Right cardiac atrium (tissue), 5 donors: ENCODE data around the gene IMMP2L. TPM values are rescaled to one million over a fixed set of nuclear protein-coding genes. Genes with fewer than 3 reads are reported as not detected.

ENCODE experiments used
- ATAC-seq, 2 donors: fragments of 200-7000 bp; cut with Tn5 transposase; one replicate each; pipeline versions ENCODE4 v1.8.0 to v1.9.1; 2020; ENCODE audit warnings: moderate library complexity in 2 of 2, mild to moderate bottlenecking in 1 of 2
- DNase-seq, 3 donors: peaks; one replicate each; pipeline ENCODE4 v3.0.0-alpha.2; 2020
- H3K27ac ChIP-seq: one replicate; pipeline ENCODE4 v1.5.1; 2013; ENCODE audit warnings: mild to moderate bottlenecking, low read length, control low read depth, moderate library complexity
- H3K27me3 ChIP-seq: one replicate; pipeline ENCODE4 v1.6.1; 2013; ENCODE audit not compliant: control insufficient read depth, insufficient read depth
- H3K4me1 ChIP-seq: one replicate; pipeline ENCODE4 v1.6.1; 2013; ENCODE audit warnings: low read length; ENCODE audit not compliant: control insufficient read depth, insufficient read depth
- H3K4me3 ChIP-seq: one replicate; pipeline ENCODE4 v1.5.1; 2013; ENCODE audit warnings: low read length, control low read depth
- H3K9me3 ChIP-seq: one replicate; pipeline ENCODE4 v1.6.1; 2013; ENCODE audit warnings: low read length; ENCODE audit not compliant: control insufficient read depth
- WGBS: extraction: QIAGEN DNeasy Blood & Tissue Kit; methylation state at CpG from one replicate; pipeline ENCODE4 v1.1.7; 2013; 5-methylcytosine and 5-hydroxymethylcytosine counted together
- intact Hi-C, 4 donors: fragments of 100-400 bp; cut with DNase I; formaldehyde crosslinking; loops; one replicate each; pipeline versions ENCODE4 v1.11.0 to v1.14.0; 2022 to 2023
- polyA plus RNA-seq: library from polyadenylated mRNA; stranded (reverse); fragments of 200-250 nt; gene quantifications from one replicate; pipeline ENCODE4 v1.2.3, GENCODE V29; 2013
- total RNA-seq, 4 donors: library from RNA; stranded (reverse); fragmentation: NEBNext Ultra II Directional; extraction: Animal tissue kit (Norgen Biotek cat#: 25700); gene quantifications; one replicate each; pipeline ENCODE4 v1.2.1, GENCODE V29; 2021
- donor health status: healthy with polysubstance abuse.
- donor health status: DM: no; HTN: yes; CAD: no.
- donor health status: DM: no; HTN: no; CAD: no.
- donor health status: DM: no; HTN: yes; CAD: no; lungs with severe emphysema.
- donor health status: DM: yes; HTN: yes; CAD: no.

The IMMP2L gene
- total and polyA plus RNA-seq, 5 donors, result 6.6 to 16.2 (median 13.9) TPM

DNA sequence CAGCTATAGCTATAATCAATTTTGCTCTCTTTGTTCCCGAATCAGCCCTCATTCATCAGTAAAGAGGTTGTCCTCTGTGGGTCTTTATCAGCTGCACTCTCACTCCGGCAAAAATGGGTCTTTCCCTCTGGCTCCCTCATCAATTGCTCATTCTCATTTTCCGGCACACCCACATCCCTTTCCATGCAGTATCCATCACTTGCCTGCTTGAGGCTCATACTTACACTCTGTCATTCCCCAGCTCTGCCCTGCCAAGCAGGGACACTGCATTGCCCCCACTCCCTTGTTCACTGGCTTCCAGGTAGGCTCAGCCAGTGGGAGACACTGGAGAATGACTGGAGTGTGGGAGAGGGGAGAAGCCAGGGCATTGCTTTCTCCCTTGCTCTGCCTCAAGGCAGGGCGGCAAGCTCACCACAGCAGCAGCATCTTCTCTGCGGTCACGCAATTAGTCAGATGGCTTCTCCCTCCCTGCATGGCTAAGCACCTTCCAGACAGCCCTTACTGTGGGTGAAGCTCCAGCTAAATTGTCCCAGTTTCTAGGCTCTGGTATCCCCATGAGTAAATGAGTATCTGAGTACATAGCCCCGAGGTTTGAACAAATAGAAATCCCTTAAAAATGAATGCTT is 942.1 kb downstream of the IMMP2L start:
- no peaks in the 10 kb centered on the region for H3K9me3 ChIP-seq
- no peaks in the 10 kb centered on the region for H3K4me1 ChIP-seq
- intact Hi-C loops, result no loop called here
- no peak for ATAC-seq
- DNase-seq, result no peak
- no peaks in the 10 kb centered on the region for H3K27me3 ChIP-seq
- 90% methylated on average over 7 of the region's 7 CpGs for WGBS
- H3K4me3 ChIP-seq, result no peak overlapping the region
- no peak overlapping the region for H3K27ac ChIP-seq
